ENCODE measurements around the gene PRCC. TPM values are rescaled to one million over a fixed set of nuclear protein-coding genes. Genes with fewer than 3 reads are reported as not detected.

The PRCC gene
- total RNA-seq, 1 donor from 2014 or later: 75.5 TPM

- H3K36me3 Mint-ChIP-seq (ENCODE audit: low read depth, unreplicated experiment): peaks cover 15% of the 10 kb centered on the region
- FAIRE-seq: no peak
- DNase-seq (ENCODE audit: low read depth): no peak
- TF ChIP-seq EZH2 (IDR thresholded peaks at IDR 0.05; ENCODE audit: insufficient read depth, low read length) (no peak), CTCF (IDR thresholded peaks at IDR 0.05; ENCODE audit: insufficient read depth, low read depth, low read length) (no peak)
- H3K27ac ChIP-seq (ENCODE audit: low read depth, low read length): no peak overlapping the region
- H4K20me1 ChIP-seq (ENCODE audit: insufficient read depth, low read length): peaks cover 80% of the 10 kb centered on the region
- no peaks in the 10 kb centered on the region for H3K27me3 Mint-ChIP-seq (ENCODE audit: low read depth, unreplicated experiment)
- H3K4me2 ChIP-seq (ENCODE audit: low read length): no peak overlapping the region
- no peaks in the 10 kb centered on the region for H3K27me3 ChIP-seq (ENCODE audit: insufficient read depth, low read length)
- peaks cover 51% of the 10 kb centered on the region for H3K36me3 ChIP-seq (ENCODE audit: insufficient read depth, low read length)
- peaks cover 8% of the 10 kb centered on the region for H3K79me2 ChIP-seq (ENCODE audit: insufficient read depth, low read length)
- H3K9me3 ChIP-seq (ENCODE audit: insufficient read depth, low read depth, low read length): no peaks in the 10 kb centered on the region
- H3K27ac Mint-ChIP-seq (ENCODE audit: unreplicated experiment): peak overlapping the region; percentile 75
- peak overlapping the region; percentile 37 for H3K4me3 Mint-ChIP-seq (ENCODE audit: unreplicated experiment)
- peaks cover 33% of the 10 kb centered on the region for H3K4me1 Mint-ChIP-seq (ENCODE audit: low read depth, unreplicated experiment)
- no peak overlapping the region for H3K4me3 ChIP-seq (ENCODE audit: insufficient read depth, low read depth, low read length)
- H2AFZ ChIP-seq (ENCODE audit: low read depth, low read length): no peak overlapping the region
- H3K9ac ChIP-seq (ENCODE audit: low read length): no peak overlapping the region
- H3K4me1 ChIP-seq (ENCODE audit: insufficient read depth, low read length): peaks cover 12% of the 10 kb centered on the region
- H3K9me3 Mint-ChIP-seq (ENCODE audit: unreplicated experiment): no peaks in the 10 kb centered on the region
Observed at GRCh38 chr1:156794506-156795373, 27.4 kb downstream of the PRCC start.

GRCh38 chr1:156795374-156795733 is 28.0 kb downstream of the PRCC start:
- peaks cover 75% of the 10 kb centered on the region for H4K20me1 ChIP-seq (ENCODE audit: insufficient read depth, low read length)
- H3K9me3 ChIP-seq (ENCODE audit: insufficient read depth, low read depth, low read length): no peaks in the 10 kb centered on the region
- H3K36me3 ChIP-seq (ENCODE audit: insufficient read depth, low read length): peaks cover 57% of the 10 kb centered on the region
- H3K9ac ChIP-seq (ENCODE audit: low read length): no peak overlapping the region
- H3K9me3 Mint-ChIP-seq (ENCODE audit: unreplicated experiment): no peaks in the 10 kb centered on the region
- H3K36me3 Mint-ChIP-seq (ENCODE audit: low read depth, unreplicated experiment): peaks cover 17% of the 10 kb centered on the region
- TF ChIP-seq CTCF (IDR thresholded peaks at IDR 0.05; ENCODE audit: insufficient read depth, low read depth, low read length) (no peak), EZH2 (IDR thresholded peaks at IDR 0.05; ENCODE audit: insufficient read depth, low read length) (no peak)
- no peak for DNase-seq (ENCODE audit: low read depth)
- H3K4me3 ChIP-seq (ENCODE audit: insufficient read depth, low read depth, low read length): no peak overlapping the region
- H3K4me2 ChIP-seq (ENCODE audit: low read length): no peak overlapping the region
- H3K27me3 ChIP-seq (ENCODE audit: insufficient read depth, low read length): no peaks in the 10 kb centered on the region
- peak overlapping the region; percentile 9 for H3K27ac Mint-ChIP-seq (ENCODE audit: unreplicated experiment)
- H2AFZ ChIP-seq (ENCODE audit: low read depth, low read length): no peak overlapping the region
- H3K27ac ChIP-seq (ENCODE audit: low read depth, low read length): no peak overlapping the region
- H3K4me1 ChIP-seq (ENCODE audit: insufficient read depth, low read length): peaks cover 12% of the 10 kb centered on the region
- H3K79me2 ChIP-seq (ENCODE audit: insufficient read depth, low read length): peaks cover 4% of the 10 kb centered on the region
- H3K27me3 Mint-ChIP-seq (ENCODE audit: low read depth, unreplicated experiment): no peaks in the 10 kb centered on the region
- FAIRE-seq: no peak
- peaks cover 35% of the 10 kb centered on the region for H3K4me1 Mint-ChIP-seq (ENCODE audit: low read depth, unreplicated experiment)
- no peak overlapping the region for H3K4me3 Mint-ChIP-seq (ENCODE audit: unreplicated experiment)

GRCh38 chr1:156795787-156796186 is 28.5 kb downstream of the PRCC start:
- H3K4me2 ChIP-seq (ENCODE audit: low read length): no peak overlapping the region
- peaks cover 4% of the 10 kb centered on the region for H3K79me2 ChIP-seq (ENCODE audit: insufficient read depth, low read length)
- no peak overlapping the region for H2AFZ ChIP-seq (ENCODE audit: low read depth, low read length)
- H3K27ac Mint-ChIP-seq (ENCODE audit: unreplicated experiment): peak overlapping the region; percentile 9
- TF ChIP-seq EZH2 (IDR thresholded peaks at IDR 0.05; ENCODE audit: insufficient read depth, low read length) (no peak), CTCF (IDR thresholded peaks at IDR 0.05; ENCODE audit: insufficient read depth, low read depth, low read length) (no peak)
- H3K4me1 ChIP-seq (ENCODE audit: insufficient read depth, low read length): peaks cover 12% of the 10 kb centered on the region
- H4K20me1 ChIP-seq (ENCODE audit: insufficient read depth, low read length): peaks cover 76% of the 10 kb centered on the region
- peaks cover 60% of the 10 kb centered on the region for H3K36me3 ChIP-seq (ENCODE audit: insufficient read depth, low read length)
- DNase-seq (ENCODE audit: low read depth) (peak; percentile 85), FAIRE-seq (no peak)
- no peaks in the 10 kb centered on the region for H3K9me3 ChIP-seq (ENCODE audit: insufficient read depth, low read depth, low read length)
- H3K9ac ChIP-seq (ENCODE audit: low read length): no peak overlapping the region
- peaks cover 35% of the 10 kb centered on the region for H3K4me1 Mint-ChIP-seq (ENCODE audit: low read depth, unreplicated experiment)
- H3K27me3 ChIP-seq (ENCODE audit: insufficient read depth, low read length): no peaks in the 10 kb centered on the region
- no peaks in the 10 kb centered on the region for H3K27me3 Mint-ChIP-seq (ENCODE audit: low read depth, unreplicated experiment)
- no peaks in the 10 kb centered on the region for H3K9me3 Mint-ChIP-seq (ENCODE audit: unreplicated experiment)
- no peak overlapping the region for H3K4me3 Mint-ChIP-seq (ENCODE audit: unreplicated experiment)
- H3K36me3 Mint-ChIP-seq (ENCODE audit: low read depth, unreplicated experiment): peaks cover 17% of the 10 kb centered on the region
- no peak overlapping the region for H3K27ac ChIP-seq (ENCODE audit: low read depth, low read length)
- no peak overlapping the region for H3K4me3 ChIP-seq (ENCODE audit: insufficient read depth, low read depth, low read length)
